WTC11 (cell line): Measurements from ENCODE around the gene ANO2. TPM values are rescaled to one million over a fixed set of nuclear protein-coding genes. Genes with fewer than 3 reads are reported as not detected.
A peak's percentile ranks its signal among the peaks of the same experiment; 100 is the strongest.

ENCODE experiments used
- ATAC-seq: fragments of 200-7000 bp; cut with Tn5 transposase; 2 replicates; pipeline ENCODE4 v1.10.0; 2021; ENCODE audit warnings: mild to moderate bottlenecking, moderate library complexity
- CTCF ChIA-PET: fragments of 300-600 bp; sonication (Branson Sonifier 250); formaldehyde crosslinking; loops from one replicate; lab custom pipeline; 2021; ENCODE audit warnings: antibody characterized with exemption; lab: Charles Lee
- POLR2A ChIA-PET: fragments of 350-600 bp; sonication (Branson Sonifier 250); formaldehyde crosslinking; loops from one replicate; lab custom pipeline; 2021; ENCODE audit warnings: antibody characterized with exemption; lab: Charles Lee
- DNase-seq: peaks from one replicate; pipeline ENCODE4 v3.0.0; 2021; ENCODE audit warnings: low spot score
- H3K27ac Mint-ChIP-seq: 2 replicates; pipeline ENCODE4 v1.8.0; 2021; ENCODE audit warnings: mixed read lengths
- H3K27me3 Mint-ChIP-seq: 2 replicates; pipeline ENCODE4 v1.8.0; 2021; ENCODE audit warnings: low read depth, mild to moderate bottlenecking, moderate library complexity, mixed read lengths
- H3K36me3 Mint-ChIP-seq: 2 replicates; pipeline ENCODE4 v1.8.0; 2021; ENCODE audit warnings: mixed read lengths
- H3K4me1 Mint-ChIP-seq: 2 replicates; pipeline ENCODE4 v1.8.0; 2022; ENCODE audit warnings: mixed read lengths
- H3K4me3 Mint-ChIP-seq: 2 replicates; pipeline ENCODE4 v1.8.0; 2021; ENCODE audit warnings: mild to moderate bottlenecking, moderate library complexity, mixed read lengths
- H3K9me3 Mint-ChIP-seq: 2 replicates; pipeline ENCODE4 v1.8.0; 2021; ENCODE audit warnings: mixed read lengths
- ESRRA ChIP-seq: sonication (generic); formaldehyde crosslinking; IDR thresholded peaks from 2 replicates; pipeline ENCODE4 v1.8.1; 2022; ENCODE audit warnings: mild to moderate bottlenecking, missing genetic modification reagents, borderline replicate concordance
- HMGA2 ChIP-seq: fragments of 250-450 bp; sonication (Bioruptor Pico); IDR thresholded peaks from 2 replicates; pipeline ENCODE4 v1.4.0; 2021; ENCODE audit warnings: mild to moderate bottlenecking, moderate library complexity
- MXD4 ChIP-seq: fragments of 250-450 bp; sonication (Bioruptor Pico); IDR thresholded peaks from 2 replicates; pipeline ENCODE4 v1.8.0; 2021; ENCODE audit warnings: mild to moderate bottlenecking, moderate library complexity, borderline replicate concordance
- SP1 ChIP-seq: sonication (generic); formaldehyde crosslinking; conservative IDR thresholded peaks from 2 replicates; pipeline ENCODE4 v1.8.1; 2022; ENCODE audit warnings: missing genetic modification reagents
- ZNF263 ChIP-seq: sonication (generic); formaldehyde crosslinking; IDR thresholded peaks from 2 replicates; pipeline ENCODE4 v1.8.1; 2022; ENCODE audit warnings: low read depth, mild to moderate bottlenecking, moderate library complexity, missing genetic modification reagents
- total RNA-seq: library from RNA; stranded (reverse); gene quantifications from 3 replicates; pipeline ENCODE4 v1.2.3, GENCODE V29; 2021
- TF ChIP-seq, protein P1 (sequence below): sonication (generic); formaldehyde crosslinking; IDR thresholded peaks from 2 replicates; pipeline ENCODE4 v1.8.0; 2023; ENCODE audit warnings: missing genetic modification reagents
- TF ChIP-seq, protein P2 (sequence below): sonication (generic); formaldehyde crosslinking; IDR thresholded peaks from 2 replicates; pipeline ENCODE4 v1.8.0; 2022; ENCODE audit warnings: mild to moderate bottlenecking, missing genetic modification reagents
- TF ChIP-seq, protein P3 (sequence below): sonication (generic); formaldehyde crosslinking; IDR thresholded peaks from 2 replicates; pipeline ENCODE4 v1.8.1; 2023; ENCODE audit warnings: mild to moderate bottlenecking, missing genetic modification reagents, borderline replicate concordance
- TF ChIP-seq, protein P4 (sequence below): fragments of 200-600 bp; IDR thresholded peaks from 2 replicates; pipeline ENCODE4 v1.8.0; 2022; ENCODE audit warnings: antibody characterized with exemption

The ANO2 gene
- total RNA-seq, 1 experiment from 2014 or later, result 2.8 TPM

DNA sequence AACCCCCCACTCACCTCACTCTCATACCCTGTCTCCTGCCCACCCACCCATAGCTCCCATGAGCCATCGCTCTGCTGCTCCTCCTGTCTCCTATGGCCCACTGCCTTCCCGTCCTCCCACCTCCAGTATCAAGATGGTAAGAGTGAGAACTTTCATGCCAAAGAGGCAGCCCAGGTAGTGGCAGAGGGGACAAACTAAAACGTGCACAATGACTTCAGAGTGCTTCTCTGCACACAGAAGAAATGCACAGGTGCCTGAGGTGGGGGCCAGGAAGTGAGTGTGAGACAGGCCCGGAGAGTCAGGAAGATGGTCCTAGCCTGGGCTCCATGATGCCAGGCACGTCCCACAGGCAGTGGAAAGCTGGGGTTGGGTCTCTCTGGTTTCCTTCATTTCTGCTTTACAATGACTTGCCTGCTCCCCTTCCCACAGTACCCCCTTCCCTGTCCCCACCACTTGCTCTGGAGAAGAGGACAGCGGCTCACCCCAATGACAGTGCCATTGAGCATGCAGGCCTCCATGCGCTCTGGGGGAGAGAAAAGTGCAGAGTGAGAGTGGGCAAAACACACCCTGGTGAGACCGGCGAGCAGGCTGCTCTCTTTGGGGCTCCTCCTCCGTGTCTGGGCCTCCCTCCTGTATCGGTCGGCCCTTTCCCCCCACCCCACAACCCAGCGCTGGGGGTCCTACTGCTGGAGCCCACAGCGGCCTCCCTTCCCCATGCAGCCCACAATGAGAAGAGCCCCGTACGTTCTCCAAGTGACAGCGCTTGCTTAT lies 22.8 kb upstream of the ANO2 start:
- ChIA-PET CTCF (interaction anchor here (5.2 to 5.3 kb wide), 2 partner anchors 21 to 71 kb away, joined by 42 to 46 read pairs; no protein-coding TSS in a partner anchor), POLR2A (no interaction called here)
- ATAC-seq (no peak), DNase-seq (no peak)
- peaks cover 37% of the 10 kb centered on the region for H3K4me1 Mint-ChIP-seq
- TF ChIP-seq, protein P1, sequence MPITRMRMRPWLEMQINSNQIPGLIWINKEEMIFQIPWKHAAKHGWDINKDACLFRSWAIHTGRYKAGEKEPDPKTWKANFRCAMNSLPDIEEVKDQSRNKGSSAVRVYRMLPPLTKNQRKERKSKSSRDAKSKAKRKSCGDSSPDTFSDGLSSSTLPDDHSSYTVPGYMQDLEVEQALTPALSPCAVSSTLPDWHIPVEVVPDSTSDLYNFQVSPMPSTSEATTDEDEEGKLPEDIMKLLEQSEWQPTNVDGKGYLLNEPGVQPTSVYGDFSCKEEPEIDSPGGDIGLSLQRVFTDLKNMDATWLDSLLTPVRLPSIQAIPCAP (CRISPR knock-in tag), result no peak
- TF ChIP-seq, protein P2, sequence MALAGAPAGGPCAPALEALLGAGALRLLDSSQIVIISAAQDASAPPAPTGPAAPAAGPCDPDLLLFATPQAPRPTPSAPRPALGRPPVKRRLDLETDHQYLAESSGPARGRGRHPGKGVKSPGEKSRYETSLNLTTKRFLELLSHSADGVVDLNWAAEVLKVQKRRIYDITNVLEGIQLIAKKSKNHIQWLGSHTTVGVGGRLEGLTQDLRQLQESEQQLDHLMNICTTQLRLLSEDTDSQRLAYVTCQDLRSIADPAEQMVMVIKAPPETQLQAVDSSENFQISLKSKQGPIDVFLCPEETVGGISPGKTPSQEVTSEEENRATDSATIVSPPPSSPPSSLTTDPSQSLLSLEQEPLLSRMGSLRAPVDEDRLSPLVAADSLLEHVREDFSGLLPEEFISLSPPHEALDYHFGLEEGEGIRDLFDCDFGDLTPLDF (CRISPR knock-in tag), result no peak
- no peak overlapping the region for H3K4me3 Mint-ChIP-seq
- no peak overlapping the region for H3K27ac Mint-ChIP-seq
- H3K36me3 Mint-ChIP-seq, result no peaks in the 10 kb centered on the region
- peaks cover 6% of the 10 kb centered on the region; the same call in 1 of the 2 replicates for H3K27me3 Mint-ChIP-seq
- H3K9me3 Mint-ChIP-seq, result no peaks in the 10 kb centered on the region

DNA sequence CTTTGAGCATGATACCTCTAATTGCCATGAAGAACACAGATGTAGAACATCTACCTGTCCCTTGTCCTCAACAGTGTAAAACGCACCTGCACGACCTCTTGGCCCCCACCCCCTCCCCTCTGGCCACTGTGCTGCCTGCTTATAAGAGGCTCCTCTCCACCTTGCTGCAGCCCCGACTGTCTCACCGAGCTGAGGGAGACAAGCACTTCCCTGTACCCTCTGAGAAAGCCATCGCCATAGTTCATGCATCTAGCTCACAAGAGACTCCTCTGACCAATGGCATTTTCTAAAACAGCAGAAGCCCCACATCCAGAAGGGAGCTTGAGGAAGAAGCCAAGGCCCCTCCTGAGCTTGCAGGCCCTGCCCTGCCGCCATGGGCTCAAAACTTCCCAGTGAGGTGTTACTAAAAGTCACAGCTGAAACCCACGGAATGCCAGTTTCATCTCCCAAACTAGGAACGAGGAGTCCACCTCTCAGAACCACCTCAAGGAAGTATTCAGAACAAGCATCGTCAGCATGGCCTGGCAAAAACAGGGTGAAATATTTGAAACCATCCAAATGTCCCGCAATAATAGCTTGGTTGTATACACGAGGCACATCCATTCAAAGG lies 21.5 kb upstream of the ANO2 start:
- ChIA-PET POLR2A (interaction anchor here (0.6 kb wide), 1 partner anchor 23 kb away, joined by 3 read pairs; no protein-coding TSS in a partner anchor), CTCF (interaction anchor here (0.7 to 5.3 kb wide), 7 partner anchors 10 to 813 kb away, joined by 3 to 46 read pairs (median 3); no protein-coding TSS in a partner anchor)
- Mint-ChIP-seq H3K4me3 (no peak overlapping the region), H3K27ac (no peak overlapping the region), H3K4me1 (peaks cover 38% of the 10 kb centered on the region), H3K27me3 (peaks cover 6% of the 10 kb centered on the region; the same call in 1 of the 2 replicates), H3K36me3 (no peaks in the 10 kb centered on the region), H3K9me3 (no peaks in the 10 kb centered on the region)
- DNase-seq, result no peak
- TF ChIP-seq MXD4 (CRISPR knock-in tag) (no peak), ZNF263 (CRISPR knock-in tag) (no peak), SP1 (no peak), ESRRA (no peak)
- TF ChIP-seq, protein P3, sequence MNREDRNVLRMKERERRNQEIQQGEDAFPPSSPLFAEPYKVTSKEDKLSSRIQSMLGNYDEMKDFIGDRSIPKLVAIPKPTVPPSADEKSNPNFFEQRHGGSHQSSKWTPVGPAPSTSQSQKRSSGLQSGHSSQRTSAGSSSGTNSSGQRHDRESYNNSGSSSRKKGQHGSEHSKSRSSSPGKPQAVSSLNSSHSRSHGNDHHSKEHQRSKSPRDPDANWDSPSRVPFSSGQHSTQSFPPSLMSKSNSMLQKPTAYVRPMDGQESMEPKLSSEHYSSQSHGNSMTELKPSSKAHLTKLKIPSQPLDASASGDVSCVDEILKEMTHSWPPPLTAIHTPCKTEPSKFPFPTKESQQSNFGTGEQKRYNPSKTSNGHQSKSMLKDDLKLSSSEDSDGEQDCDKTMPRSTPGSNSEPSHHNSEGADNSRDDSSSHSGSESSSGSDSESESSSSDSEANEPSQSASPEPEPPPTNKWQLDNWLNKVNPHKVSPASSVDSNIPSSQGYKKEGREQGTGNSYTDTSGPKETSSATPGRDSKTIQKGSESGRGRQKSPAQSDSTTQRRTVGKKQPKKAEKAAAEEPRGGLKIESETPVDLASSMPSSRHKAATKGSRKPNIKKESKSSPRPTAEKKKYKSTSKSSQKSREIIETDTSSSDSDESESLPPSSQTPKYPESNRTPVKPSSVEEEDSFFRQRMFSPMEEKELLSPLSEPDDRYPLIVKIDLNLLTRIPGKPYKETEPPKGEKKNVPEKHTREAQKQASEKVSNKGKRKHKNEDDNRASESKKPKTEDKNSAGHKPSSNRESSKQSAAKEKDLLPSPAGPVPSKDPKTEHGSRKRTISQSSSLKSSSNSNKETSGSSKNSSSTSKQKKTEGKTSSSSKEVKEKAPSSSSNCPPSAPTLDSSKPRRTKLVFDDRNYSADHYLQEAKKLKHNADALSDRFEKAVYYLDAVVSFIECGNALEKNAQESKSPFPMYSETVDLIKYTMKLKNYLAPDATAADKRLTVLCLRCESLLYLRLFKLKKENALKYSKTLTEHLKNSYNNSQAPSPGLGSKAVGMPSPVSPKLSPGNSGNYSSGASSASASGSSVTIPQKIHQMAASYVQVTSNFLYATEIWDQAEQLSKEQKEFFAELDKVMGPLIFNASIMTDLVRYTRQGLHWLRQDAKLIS, result no peak
- no peak for ATAC-seq

DNA sequence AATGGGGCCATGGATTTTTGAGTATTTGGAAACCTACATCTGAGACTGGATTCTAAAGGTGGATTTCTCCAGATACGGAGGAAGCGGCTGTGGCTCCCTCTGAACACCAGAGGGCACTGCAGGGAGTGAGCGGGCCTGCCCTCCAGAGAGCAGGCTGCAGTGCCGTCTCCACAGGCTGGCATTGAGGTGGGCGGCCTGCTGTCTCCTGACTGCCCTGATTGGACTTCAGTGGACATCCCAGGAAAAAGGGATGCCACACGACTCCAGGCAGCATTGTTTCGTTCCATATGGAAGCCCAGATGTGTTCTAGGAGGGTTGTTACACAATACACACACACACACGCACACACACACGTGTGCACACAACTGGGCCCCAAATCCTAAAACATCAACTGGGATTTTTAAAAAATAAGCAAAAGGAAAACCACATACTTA lies 20.9 kb upstream of the ANO2 start:
- peak; percentile 74 for DNase-seq
- ChIA-PET POLR2A (no interaction called here), CTCF (interaction anchor here (1.0 to 5.3 kb wide), 10 partner anchors 8 to 123 kb away, joined by 3 to 46 read pairs (median 5); partner anchors contain the start of gene ANO2)
- Mint-ChIP-seq H3K27ac (no peak overlapping the region), H3K4me3 (no peak overlapping the region), H3K9me3 (no peaks in the 10 kb centered on the region), H3K4me1 (peaks cover 38% of the 10 kb centered on the region), H3K27me3 (peaks cover 5% of the 10 kb centered on the region; the same call in 1 of the 2 replicates), H3K36me3 (no peaks in the 10 kb centered on the region)
- TF ChIP-seq HMGA2, result no peak
- TF ChIP-seq, protein P4, sequence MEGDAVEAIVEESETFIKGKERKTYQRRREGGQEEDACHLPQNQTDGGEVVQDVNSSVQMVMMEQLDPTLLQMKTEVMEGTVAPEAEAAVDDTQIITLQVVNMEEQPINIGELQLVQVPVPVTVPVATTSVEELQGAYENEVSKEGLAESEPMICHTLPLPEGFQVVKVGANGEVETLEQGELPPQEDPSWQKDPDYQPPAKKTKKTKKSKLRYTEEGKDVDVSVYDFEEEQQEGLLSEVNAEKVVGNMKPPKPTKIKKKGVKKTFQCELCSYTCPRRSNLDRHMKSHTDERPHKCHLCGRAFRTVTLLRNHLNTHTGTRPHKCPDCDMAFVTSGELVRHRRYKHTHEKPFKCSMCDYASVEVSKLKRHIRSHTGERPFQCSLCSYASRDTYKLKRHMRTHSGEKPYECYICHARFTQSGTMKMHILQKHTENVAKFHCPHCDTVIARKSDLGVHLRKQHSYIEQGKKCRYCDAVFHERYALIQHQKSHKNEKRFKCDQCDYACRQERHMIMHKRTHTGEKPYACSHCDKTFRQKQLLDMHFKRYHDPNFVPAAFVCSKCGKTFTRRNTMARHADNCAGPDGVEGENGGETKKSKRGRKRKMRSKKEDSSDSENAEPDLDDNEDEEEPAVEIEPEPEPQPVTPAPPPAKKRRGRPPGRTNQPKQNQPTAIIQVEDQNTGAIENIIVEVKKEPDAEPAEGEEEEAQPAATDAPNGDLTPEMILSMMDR, result peak; percentile 55
- ATAC-seq, result peak; percentile 79
